ENCODE data around the gene PRSS2.

Gene PRSS2

DNA sequence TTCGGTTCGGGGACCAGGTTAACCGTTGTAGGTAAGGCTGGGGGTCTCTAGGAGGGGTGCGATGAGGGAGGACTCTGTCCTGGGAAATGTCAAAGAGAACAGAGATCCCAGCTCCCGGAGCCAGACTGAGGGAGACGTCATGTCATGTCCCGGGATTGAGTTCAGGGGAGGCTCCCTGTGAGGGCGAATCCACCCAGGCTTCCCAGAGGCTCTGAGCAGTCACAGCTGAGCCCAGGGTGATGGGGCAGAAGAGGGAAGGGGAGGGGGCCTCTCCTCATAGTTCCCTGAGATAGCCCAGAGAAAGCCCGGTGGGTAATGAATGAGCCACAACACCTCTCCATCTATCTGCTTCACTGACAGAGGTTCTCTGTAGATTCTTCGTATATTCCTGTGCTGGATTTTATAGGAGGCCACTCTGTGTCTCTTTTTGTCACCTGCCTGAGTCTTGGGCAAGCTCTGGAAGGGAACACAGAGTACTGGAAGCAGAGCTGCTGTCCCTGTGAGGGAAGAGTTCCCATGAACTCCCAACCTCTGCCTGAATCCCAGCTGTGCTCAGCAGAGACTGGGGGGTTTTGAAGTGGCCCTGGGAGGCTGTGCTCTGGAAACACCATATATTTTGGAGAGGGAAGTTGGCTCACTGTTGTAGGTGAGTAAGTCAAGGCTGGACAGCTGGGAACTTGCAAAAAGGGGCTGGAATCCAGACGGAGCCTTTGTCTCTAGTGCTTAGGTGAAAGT lies 16.4 kb downstream of the PRSS2 start:
- DNase-seq (ENCODE audit: low read depth, low spot score) = no peak

DNA sequence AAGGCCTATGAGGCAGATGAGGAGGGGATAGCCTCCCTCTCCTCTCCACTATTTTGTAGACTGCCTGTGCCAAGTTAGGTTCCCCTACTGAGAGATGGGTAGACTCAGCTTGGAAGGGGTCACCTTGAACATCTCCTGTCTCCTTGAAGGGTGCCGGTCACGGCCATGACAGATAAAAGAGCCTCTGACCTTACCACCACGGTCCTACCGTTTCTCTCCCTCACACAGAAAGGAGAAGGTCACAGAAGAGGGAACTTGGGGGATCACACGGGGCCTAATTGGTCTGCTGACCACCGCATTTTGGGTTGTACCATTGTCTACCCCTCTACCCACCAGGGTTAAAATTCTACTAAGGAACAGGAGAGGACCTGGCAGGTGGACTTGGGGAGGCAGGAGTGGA lies 17.0 kb downstream of the PRSS2 start:
- DNase-seq (ENCODE audit: low read depth, low spot score) = no peak

- DNase-seq (ENCODE audit: low read depth, low spot score) = no peak
These were observed 17.8 kb downstream of the PRSS2 start for GRCh38 chr7:142788303-142789289.

GRCh38 chr7:142789441-142789840 lies 18.7 kb downstream of the PRSS2 start:
- DNase-seq (ENCODE audit: low read depth, low spot score) = no peak

GRCh38 chr7:142790056-142790455 lies 19.3 kb downstream of the PRSS2 start:
- DNase-seq (ENCODE audit: low read depth, low spot score) = no peak

DNA sequence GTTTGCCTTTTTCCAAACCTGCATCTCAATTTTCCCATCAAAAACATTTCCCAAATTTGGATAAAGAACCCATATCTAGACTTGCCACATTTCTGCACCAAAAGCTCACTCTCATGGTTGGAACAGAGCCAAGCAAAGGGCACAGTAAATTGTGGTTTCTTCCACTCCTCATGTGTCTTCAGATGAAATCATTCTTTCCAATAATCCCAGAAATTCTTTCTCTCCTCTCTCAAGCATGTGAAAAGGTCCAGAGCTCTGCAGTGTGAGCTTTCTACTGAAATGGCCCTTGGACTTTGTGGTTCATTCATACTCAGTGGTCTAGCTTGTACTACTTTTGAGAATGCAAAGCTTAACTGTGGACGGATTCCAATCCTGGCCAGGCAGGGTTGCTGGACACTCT lies 19.8 kb downstream of the PRSS2 start:
- DNase-seq (ENCODE audit: low read depth, low spot score) = no peak

DNA sequence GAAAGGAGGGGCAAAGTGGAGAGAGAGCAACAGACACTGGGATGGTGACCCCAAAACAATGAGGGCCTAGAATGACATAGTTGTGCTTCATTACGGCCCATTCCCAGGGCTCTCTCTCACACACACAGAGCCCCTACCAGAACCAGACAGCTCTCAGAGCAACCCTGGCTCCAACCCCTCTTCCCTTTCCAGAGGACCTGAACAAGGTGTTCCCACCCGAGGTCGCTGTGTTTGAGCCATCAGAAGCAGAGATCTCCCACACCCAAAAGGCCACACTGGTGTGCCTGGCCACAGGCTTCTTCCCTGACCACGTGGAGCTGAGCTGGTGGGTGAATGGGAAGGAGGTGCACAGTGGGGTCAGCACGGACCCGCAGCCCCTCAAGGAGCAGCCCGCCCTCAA lies 20.7 kb downstream of the PRSS2 start:
- no peak for DNase-seq (ENCODE audit: low read depth, low spot score)

DNA sequence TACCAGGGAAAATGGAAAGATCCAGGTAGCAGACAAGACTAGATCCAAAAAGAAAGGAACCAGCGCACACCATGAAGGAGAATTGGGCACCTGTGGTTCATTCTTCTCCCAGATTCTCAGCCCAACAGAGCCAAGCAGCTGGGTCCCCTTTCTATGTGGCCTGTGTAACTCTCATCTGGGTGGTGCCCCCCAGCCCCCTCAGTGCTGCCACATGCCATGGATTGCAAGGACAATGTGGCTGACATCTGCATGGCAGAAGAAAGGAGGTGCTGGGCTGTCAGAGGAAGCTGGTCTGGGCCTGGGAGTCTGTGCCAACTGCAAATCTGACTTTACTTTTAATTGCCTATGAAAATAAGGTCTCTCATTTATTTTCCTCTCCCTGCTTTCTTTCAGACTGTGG lies 21.4 kb downstream of the PRSS2 start:
- DNase-seq (ENCODE audit: low read depth, low spot score) = no peak

DNA sequence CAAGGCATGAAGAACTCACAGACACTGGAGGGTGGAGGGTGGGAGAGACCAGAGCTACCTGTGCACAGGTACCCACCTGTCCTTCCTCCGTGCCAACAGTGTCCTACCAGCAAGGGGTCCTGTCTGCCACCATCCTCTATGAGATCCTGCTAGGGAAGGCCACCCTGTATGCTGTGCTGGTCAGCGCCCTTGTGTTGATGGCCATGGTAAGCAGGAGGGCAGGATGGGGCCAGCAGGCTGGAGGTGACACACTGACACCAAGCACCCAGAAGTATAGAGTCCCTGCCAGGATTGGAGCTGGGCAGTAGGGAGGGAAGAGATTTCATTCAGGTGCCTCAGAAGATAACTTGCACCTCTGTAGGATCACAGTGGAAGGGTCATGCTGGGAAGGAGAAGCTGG lies 21.8 kb downstream of the PRSS2 start:
- no peak for DNase-seq (ENCODE audit: low read depth, low spot score)

DNA sequence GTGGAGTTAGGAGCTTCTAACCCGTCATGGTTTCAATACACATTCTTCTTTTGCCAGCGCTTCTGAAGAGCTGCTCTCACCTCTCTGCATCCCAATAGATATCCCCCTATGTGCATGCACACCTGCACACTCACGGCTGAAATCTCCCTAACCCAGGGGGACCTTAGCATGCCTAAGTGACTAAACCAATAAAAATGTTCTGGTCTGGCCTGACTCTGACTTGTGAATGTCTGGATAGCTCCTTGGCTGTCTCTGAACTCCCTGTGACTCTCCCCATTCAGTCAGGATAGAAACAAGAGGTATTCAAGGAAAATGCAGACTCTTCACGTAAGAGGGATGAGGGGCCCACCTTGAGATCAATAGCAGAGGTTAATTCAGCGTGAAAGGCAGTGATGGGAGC lies 22.4 kb downstream of the PRSS2 start:
- no peak for DNase-seq (ENCODE audit: low read depth, low spot score)

DNA sequence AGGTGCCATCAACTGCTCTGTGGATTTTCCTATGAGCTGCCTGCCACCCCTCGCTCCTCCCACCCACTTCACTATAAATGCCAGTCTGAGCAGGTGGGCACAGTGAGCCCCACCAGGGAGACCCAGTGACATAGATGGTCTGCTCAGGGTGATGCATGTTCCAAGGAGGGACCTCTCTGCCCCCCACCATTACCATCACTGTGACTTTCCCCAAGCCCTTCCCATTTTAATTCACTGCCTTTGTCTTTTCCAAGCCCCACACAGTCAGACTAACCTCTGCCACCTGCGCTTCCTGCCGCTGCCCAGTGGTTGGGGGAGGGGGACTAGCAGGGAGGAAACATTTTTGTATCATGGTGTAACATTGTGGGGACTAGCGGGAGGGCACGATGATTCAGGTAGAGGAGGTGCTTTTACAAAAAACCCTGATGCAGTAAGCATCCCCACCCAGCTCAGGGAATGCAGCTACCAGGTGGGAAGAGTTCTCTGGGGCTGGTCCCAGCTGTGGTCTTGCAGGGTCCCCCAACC lies 24.6 kb downstream of the PRSS2 start:
- no peak for DNase-seq (ENCODE audit: low read depth, low spot score)

DNA sequence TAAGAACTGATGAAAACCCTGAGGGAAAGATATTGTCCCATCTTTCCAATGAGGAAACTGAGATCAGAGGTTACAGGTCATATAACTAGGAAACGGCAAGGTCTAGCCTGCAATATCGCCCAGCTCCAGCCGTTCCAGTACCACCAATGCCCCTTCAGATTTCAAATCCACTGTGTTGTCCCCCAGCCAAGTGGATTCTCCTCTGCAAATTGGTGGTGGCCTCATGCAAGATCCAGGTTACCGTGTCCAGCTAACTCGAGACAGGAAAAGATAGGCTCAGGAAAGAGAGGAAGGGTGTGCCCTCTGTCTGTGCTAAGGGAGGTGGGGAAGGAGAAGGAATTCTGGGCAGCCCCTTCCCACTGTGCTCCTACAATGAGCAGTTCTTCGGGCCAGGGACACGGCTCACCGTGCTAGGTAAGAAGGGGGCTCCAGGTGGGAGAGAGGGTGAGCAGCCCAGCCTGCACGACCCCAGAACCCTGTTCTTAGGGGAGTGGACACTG lies 25.3 kb downstream of the PRSS2 start:
- no peak for DNase-seq (ENCODE audit: low read depth, low spot score)

GRCh38 chr7:142796501-142797390 lies 26.0 kb downstream of the PRSS2 start:
- DNase-seq (ENCODE audit: low read depth, low spot score) = peak; percentile 36

DNA sequence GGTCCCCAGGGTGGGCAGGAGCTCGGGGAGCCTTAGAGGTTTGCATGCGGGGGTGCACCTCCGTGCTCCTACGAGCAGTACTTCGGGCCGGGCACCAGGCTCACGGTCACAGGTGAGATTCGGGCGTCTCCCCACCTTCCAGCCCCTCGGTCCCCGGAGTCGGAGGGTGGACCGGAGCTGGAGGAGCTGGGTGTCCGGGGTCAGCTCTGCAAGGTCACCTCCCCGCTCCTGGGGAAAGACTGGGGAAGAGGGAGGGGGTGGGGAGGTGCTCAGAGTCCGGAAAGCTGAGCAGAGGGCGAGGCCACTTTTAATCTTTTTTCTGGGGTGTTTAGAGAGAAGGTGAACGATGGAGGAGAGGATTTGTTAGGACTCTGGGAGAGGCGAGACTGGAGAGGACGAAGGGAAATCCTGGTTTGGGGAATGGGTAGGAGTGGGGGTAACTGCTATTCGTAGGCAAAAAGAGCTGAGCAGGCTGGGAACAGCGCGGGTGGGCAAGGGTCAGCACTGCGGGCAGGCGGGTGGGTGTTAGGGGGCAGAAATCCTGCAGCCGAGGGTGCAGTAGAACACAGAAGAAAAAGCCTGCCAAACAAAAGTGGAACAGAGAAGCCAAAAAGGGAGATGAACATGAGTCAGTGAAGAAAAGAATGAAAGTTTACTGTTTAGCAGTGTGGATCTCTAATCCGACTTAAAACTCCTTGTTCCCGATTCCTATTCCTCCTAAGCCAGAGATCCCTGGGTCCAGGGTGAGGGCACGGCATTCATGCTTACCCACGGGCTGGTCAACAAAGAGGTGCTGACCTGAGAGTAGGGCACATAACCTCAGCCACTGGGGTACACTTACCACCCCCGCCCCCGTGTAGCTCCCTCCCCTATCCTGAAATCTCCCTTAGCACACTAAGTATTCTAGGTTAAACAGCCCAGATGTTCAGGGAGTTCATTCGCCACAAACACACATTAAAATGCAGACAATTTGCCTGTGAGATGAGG lies 26.9 kb downstream of the PRSS2 start:
- no peak for DNase-seq (ENCODE audit: low read depth, low spot score)

DNA sequence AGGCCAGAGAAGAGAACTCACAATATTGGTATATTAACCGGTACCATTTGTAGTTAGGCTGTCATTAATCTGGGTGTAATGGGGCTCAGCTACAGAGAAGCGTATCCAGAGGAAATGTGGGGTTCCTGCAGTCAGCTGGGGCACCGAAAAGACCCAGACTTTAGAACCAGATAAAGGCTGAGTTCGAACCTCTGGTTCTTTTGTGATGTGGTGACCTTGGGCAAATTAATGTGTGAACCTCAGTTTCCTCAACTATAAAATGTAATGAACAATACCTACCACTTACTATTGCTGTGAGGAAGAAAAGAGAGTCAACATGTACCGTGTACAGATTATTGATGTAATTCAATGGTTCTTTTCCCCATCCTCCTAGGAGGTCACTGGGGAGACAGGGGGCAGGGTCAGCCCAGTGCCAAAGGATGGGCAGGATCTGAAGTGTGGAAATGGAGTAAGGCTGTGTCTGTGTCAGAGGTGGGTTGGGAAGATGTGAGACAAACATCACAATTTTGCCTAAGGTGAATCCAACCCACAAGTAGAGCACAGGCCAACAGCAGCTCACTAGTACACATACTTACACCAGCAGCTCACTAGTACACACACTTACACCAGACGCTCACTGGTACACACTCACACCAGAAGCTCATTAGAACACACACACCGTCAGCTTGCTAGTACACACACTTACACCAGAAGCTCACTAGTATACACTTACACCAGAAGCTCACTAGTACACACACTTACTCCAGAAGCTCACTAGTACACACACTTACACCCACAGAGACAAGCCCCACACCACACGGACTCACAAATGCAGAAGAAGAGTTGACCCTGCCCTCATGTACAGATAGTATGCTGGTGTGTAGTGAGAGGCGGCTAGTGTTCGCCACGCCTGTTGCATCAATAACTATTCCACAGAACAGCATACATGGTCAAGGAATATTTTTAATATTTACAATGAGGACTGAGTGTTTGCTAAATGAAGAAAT lies 28.0 kb downstream of the PRSS2 start:
- DNase-seq (ENCODE audit: low read depth, low spot score) = no peak

DNA sequence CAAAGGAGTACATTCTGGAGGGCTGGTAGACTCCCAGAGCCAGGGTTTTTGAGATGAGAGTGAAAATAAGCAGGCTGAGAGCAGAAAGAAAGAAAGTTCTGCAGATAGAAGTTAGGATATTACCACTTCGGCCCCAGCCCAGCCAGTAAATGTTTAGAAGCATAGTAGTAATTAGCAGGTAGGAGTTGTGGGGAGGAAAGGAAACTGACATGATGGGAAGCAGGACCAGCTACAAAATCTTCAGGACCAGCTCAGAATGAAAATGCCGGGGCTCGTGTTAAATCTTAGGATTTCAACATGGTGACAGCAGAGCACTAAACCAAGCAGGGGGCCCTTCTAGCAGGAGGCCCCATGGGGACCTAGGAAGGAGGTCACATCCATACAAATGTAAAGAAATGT lies 28.7 kb downstream of the PRSS2 start:
- DNase-seq (ENCODE audit: low read depth, low spot score) = no peak

- no peak for DNase-seq (ENCODE audit: low read depth, low spot score)
These were observed 29.3 kb downstream of the PRSS2 start for GRCh38 chr7:142800088-142800487.

- DNase-seq (ENCODE audit: low read depth, low spot score) = no peak
These were observed 30.0 kb downstream of the PRSS2 start for GRCh38 chr7:142800699-142801260.
